Measurements from ENCODE around the gene TCF12.
"Not testable (repeated sequence)": the region's sequence is repeated elsewhere in the genome, so short reads cannot be mapped to it uniquely, and the experiment has no call there.

The TCF12 gene

GRCh38 chr15:56916825-56917477 lies 1.5 kb upstream of the TCF12 start:
- no peak for DNase-seq

DNA sequence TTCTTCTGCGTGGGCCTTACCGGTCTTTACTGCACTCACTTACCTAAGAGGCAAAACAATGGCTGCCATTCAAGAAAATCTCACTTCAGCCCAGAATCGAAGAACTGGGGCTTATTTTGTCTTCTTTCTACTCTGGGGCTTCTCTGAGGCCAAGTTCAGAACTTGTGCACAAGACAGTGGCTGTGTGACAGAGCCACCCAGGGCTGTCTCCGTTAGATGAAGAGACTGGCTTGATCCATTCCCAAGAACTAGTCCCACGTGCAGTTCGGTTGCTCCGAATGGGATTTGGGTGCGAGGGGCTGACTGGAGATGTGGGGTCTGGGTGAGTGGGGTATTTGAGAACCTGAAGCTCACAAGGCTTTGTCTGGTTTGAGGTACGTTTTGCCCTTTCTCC lies 795 bp upstream of the TCF12 start:
- DNase-seq: no peak

DNA sequence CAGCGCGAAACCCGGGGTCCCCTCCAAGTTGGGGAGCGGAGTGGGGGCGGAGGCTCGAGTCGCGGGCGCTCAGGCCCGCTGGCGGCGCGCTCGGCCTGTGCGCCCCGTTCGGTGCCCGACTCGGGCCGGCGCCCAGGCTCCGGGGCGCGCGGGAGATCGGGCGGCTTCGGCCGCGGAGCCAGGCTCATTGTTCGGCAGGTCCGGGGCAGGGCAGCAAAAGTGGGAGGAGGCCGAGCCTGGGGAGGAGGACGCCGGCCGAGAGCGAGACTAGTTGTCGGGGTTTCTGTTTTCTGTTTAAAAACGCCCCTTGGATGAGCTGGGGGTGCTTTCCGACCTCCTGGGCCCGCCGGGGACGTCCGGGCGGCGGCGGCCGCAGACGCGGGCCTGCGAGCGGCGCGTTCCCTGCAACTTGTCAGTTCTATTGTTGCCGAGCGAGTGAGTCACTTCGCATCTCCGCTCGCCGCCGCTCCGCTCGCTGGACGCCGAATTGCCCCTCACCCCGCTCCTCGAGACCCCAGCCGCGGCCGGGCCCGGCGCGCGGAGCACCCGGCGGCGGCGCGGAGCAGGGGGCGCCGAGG lies 676 bp downstream of the TCF12 start:
- DNase-seq: peak; percentile 52

- peak; percentile 16 for DNase-seq
Measured at GRCh38 chr15:56919609-56920366, 1.3 kb downstream of the TCF12 start.

- DNase-seq: no peak
Measured at GRCh38 chr15:56920367-56920627, 1.9 kb downstream of the TCF12 start.

GRCh38 chr15:56923174-56923591 lies 4.7 kb downstream of the TCF12 start:
- no peak for DNase-seq

DNA sequence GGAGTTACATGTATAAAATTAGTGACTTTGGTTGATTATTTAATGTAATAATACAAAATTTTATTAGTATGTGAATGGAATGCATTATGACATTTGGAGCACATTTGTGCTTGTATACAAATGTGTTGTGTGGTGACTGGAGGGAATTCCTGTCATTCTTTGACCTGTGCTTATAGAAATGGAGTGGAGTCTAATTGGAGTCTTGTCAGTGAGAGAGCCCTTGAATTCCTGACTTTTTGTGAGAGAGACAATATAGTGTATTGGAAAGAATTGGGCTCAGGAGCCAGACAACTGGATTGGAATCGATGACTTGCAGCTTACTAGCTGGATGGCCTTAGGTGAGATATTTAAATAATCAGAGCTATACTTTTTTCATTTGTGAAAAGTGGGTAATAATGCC lies 9.4 kb downstream of the TCF12 start:
- no peak for DNase-seq

- no peak for DNase-seq
Measured at GRCh38 chr15:56929399-56929798, 11.0 kb downstream of the TCF12 start.

DNA sequence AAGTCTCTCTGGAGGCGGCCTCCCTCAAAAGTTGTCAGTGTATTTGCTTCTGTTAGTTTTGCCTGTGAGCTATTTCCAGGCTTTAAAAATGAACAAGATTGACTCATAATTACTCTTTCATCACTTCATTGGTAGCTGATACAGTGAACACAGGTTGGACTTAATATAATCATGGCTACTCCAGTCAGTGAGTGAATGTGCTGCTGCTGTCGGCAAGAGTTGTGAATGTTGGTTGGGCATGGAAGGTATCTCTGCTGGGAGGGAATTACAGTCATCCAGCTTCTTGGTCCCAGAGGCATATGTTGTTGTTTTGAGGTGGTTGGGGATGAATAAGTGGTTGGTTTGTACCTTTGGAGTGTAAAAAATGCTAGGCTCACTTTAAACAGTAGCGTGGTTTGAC lies 11.5 kb downstream of the TCF12 start:
- DNase-seq: no peak

DNA sequence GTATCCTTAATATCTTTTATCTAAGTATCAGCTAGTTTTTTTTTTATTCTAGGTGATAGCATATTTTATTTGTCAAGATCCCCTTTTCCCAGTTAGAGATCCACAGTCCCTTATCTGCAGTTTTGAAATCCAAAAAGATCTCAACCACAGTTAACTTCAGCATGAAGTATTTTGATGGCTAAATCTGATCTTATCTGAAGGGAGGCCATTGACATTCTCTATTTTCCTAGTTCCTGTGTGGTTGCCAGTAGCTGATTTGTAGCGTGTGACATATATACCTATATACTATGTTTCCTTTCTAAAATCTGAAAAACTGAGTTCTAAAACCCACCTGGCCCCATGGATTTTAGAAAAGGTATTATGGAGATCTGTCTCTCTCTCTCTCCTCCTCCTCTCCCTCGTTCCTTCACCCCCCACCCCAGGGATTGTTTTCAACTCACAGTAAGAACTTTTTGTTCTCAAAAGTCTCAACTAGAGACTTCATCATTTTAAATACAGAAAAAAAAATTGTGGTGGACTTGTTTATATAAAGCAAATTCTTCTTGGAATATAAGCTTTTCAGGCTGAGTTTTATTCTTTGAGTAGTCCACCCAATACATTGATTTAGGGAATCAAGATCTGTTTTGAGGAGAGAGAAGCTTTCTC lies 12.3 kb downstream of the TCF12 start:
- no peak for DNase-seq

- no peak for DNase-seq
Measured at GRCh38 chr15:56931639-56932508, 13.4 kb downstream of the TCF12 start.

- DNase-seq: not testable (repeated sequence)
Measured at GRCh38 chr15:56932509-56932868, 14.0 kb downstream of the TCF12 start.

GRCh38 chr15:56933410-56933809 lies 15.0 kb downstream of the TCF12 start:
- no peak for DNase-seq

- no peak for DNase-seq
Measured at GRCh38 chr15:56933811-56934210, 15.4 kb downstream of the TCF12 start.

DNA sequence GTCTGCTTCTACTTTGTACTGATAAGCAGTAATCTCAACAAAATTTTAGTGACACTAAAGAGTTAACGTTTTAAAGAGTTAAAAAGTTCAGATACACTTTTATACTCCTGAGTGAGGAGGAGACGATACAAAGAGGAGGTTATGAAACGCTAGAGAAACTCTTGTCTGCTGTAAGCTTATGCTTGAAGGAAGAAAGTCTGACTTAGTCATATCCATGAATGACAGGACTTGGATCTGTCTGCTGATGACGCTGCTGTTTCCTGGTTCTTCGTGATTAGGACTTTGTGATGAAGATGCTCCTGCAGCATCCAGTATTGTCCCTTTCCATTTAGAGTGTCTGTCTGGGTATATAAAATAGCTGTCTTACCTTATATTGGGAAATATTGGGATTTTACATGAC lies 15.8 kb downstream of the TCF12 start:
- no peak for DNase-seq

- no peak for DNase-seq
Measured at GRCh38 chr15:56936929-56937328, 18.5 kb downstream of the TCF12 start.

- DNase-seq: no peak
Measured at GRCh38 chr15:56939257-56939656, 20.8 kb downstream of the TCF12 start.

- no peak for DNase-seq
Measured at GRCh38 chr15:56940388-56940787, 21.9 kb downstream of the TCF12 start.

- DNase-seq: no peak
Measured at GRCh38 chr15:56942118-56942517, 23.7 kb downstream of the TCF12 start.

- DNase-seq: no peak
Measured at GRCh38 chr15:56943403-56943802, 25.0 kb downstream of the TCF12 start.

DNA sequence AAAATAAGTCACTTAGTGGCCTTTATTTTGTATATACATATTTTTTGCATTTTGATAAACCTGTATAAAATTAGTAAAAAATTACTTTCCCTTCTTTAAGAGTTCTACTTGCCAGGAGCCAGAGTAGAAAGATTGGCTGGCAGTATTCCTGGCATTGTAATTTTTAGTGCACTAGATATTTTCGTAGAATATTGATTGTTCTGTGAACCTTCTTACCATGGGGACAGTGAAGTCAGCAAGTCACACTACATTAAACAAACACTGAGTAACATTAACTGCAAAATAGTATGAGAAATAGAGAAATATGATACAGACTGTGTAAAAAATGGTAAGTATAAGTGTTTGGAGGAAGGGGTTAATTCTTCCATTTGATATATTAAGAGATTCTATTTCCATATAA lies 26.0 kb downstream of the TCF12 start:
- no peak for DNase-seq

- DNase-seq: no peak
Measured at GRCh38 chr15:56946150-56946549, 27.7 kb downstream of the TCF12 start.

Measured in activated CD4-positive, alpha-beta T cell treated with anti-CD3 and anti-CD28 coated beads, Interleukin-2, amount 50 U/mL, for 16 hours (primary cell).